GM11168 (cell line): Measurements from ENCODE around the gene RGS11.
"Not testable (repeated sequence)": the region's sequence is repeated elsewhere in the genome, so short reads cannot be mapped to it uniquely, and the experiment has no call there.

ENCODE experiments used
- in situ Hi-C: fragments of 300-500 bp; cut with MboI; formaldehyde crosslinking; loops from one replicate; pipeline ENCODE4 v1.12.0; 2022; ENCODE audit warnings: low sequenced_read_pairs; ENCODE audit not compliant: unreplicated experiment

Gene RGS11

DNA sequence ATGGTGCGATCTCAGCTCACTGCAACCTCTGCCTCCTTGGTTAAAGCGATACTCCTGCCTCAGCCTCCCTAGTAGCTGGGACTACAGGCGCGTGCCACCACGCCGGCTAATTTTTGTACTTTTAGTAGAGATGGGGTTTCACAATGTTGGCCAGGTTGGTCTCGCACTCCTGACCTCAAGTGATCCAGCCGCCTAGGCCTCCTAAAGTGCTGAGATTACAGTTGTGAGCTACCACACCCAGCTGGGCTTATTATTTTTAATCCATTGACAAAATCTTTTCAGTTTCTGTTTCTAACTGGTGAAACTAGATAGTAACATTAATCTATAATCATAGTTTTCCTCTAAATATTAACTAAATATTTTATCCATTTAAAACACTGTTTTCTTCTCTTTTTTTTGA lies 35.2 kb downstream of the RGS11 start:
- in situ Hi-C loops = no loop called here

GRCh38 chr16:239948-240277 lies 35.8 kb downstream of the RGS11 start:
- in situ Hi-C loops = no loop called here

- in situ Hi-C loops = no loop called here
Observed at GRCh38 chr16:234468-235305, 41.1 kb downstream of the RGS11 start, which contains the start of gene FAM234A. FAM234A (plus strand) TSS chr16:234821; CDS start chr16:254414, 19,593 bp downstream.

DNA sequence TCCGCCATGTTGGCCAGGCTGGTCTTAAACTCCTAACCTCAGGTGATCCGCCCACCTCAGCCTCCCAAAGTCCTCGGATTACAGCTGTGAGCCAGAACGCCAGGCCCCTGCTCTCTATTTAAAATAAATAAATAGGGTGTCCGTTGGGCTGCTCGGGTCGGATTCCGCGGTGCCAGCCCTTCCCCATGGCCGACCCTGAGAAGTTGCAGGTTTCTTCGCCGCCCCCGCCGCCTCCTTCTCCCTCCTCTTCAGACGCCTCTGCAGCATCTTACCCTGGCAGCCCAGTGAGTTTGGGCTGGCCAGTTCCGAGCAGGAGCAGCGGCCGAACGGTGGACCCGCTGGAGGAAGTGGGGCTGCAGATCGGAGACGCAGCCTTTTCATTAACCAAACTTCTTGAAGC lies 44.8 kb downstream of the RGS11 start:
- in situ Hi-C loops = no loop called here

DNA sequence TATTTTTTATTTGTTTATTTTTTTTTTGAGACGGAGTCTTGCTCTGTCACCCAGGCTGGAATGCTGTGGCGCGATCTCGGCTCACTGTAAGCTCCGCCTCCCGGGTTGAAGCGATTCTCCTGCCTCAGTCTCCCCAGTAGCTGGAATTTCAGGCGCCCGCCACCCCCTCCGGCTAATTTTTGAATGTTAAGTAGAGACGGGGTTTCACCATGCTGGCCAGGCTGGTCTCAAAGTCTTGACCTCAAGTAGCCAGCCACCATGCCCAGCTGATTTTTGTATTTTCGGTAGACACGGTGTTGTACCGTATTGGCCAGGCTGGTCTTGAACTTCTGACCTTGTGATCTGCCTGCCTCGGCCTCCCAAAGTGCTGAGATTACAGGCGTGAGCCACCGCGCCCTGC lies 45.4 kb downstream of the RGS11 start:
- in situ Hi-C loops = not testable (repeated sequence)

GRCh38 chr16:229731-230281 lies 45.9 kb downstream of the RGS11 start:
- in situ Hi-C loops = loop anchor here (10.0 kb wide), 1 partner anchor 135 kb away; no protein-coding TSS in a partner anchor

DNA sequence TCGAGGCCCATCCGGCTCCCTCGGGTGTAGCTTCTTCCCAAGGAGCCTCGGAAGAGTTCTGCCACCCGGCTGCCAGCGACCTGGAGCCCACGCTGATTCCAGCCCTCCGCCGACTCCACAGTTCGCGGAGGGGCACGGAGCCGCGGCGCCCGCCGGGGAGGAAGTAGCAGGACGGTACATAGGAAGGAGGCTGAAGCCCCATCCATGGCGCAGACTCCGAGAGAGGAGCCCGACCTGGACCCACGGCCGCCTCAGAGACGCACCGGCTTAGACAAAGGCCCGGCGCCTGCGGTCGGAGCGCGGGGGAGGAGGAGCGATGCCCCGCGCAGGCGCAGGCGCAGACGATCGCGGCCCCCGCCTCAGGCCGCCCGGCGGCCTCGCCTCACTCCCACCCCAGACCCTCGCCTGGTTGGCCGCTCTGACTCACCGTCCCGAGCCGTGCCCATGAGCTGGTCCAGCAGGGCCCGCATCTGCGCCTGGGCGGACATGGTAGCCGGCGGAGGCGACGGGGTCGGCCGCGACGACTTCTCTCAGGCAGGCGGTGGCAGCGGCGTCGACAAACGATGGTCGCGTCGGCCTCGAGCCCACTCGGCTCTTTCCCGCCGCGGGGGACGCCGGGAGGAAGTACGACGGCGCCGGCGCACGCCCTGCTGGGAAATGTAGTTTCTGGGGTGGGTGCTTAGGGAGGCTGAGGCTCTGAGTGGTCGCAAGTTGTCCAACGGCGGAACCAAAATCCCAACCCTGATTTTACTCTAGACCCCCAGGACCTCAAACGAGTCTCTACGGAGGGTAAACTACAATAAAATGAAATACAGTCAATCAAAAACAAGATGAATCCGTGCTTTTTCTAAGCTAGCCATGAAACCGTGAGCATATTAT lies 46.7 kb downstream of the RGS11 start, which contains the start of gene LUC7L:
LUC7L (minus strand) TSS at position 598 of the 879 bp plus-strand sequence; CDS start at position 488, 110 bp downstream.
- in situ Hi-C loops = loop anchor here (10.0 kb wide), 1 partner anchor 136 kb away; no protein-coding TSS in a partner anchor

DNA sequence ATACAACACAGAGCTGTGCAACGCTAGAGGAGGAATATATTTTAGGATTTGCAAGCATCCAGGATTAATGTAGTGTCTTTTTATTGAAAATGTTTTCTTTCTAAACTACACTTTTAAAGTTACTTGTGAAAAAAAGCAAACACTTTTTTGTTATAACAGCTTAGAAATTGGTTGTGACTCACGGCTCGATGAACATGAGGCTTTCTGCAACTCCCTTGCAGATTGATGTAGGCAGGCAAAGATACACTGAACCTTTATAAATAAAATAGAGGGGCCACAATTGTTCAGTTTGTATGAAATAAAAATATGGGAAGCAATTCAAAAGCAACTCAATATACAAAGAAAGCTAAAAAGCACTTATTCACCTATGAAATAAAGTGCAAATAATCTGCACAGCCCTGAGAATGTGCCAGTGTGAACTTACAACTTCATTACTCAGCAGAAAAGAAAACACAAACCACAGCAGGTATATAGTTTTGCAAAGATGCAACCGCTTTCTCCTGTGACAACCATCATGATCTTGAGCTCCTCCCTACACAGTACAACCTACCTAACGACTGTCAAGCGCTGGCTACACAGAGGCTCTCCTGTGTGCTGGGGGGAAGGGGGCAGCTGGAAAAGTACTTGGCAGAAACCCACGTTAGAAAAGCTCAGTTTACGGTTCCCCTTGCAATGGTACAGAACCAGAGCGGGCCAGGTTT lies 47.4 kb downstream of the RGS11 start:
- in situ Hi-C loops = loop anchor here (10.0 kb wide), 1 partner anchor 136 kb away; no protein-coding TSS in a partner anchor

- in situ Hi-C loops = loop anchor here (10.0 kb wide), 1 partner anchor 145 kb away; no protein-coding TSS in a partner anchor
Observed at GRCh38 chr16:220021-220420, 55.7 kb downstream of the RGS11 start.
